IMR-90 (cell line): ENCODE measurements around the gene GABPB1. TPM values are rescaled to one million over a fixed set of nuclear protein-coding genes. Genes with fewer than 3 reads are reported as not detected.

Source experiments
- ATAC-seq: fragments of 200-7000 bp; cut with Tn5 transposase; 2 replicates; pipeline ENCODE4 v1.9.1; 2020; ENCODE audit warnings: low read depth, mild to moderate bottlenecking, moderate library complexity
- BruUV-seq: library from RNA; stranded (reverse); fragments of 400-500 nt; replicated peaks from 2 replicates; lab custom pipeline; 2021; lab: Mats Ljungman, UMichigan
- CTCF ChIA-PET: fragments of 300-600 bp; formaldehyde crosslinking; extraction: SDS; loops from one replicate; lab custom pipeline; 2021; ENCODE audit warnings: antibody characterized with exemption; lab: Yijun Ruan, JAX
- POLR2A ChIA-PET: fragments of 300-600 bp; sonication (Branson Sonifier 250); formaldehyde crosslinking; loops from one replicate; lab custom pipeline; 2022; ENCODE audit warnings: antibody characterized with exemption; ENCODE audit not compliant: unreplicated experiment; lab: Charles Lee
- DNase-seq: peaks from one replicate; pipeline ENCODE4 v3.0.0; 2013
- H2AFZ ChIP-seq: replicated peaks from 2 replicates; pipeline ENCODE3; 2013; ENCODE audit warnings: low read length, mild to moderate bottlenecking; ENCODE audit not compliant: poor library complexity
- H2AK5ac ChIP-seq: 2 replicates; pipeline ENCODE4 v1.6.1; 2013; ENCODE audit warnings: low read depth, low read length, inconsistent platforms
- H2AK9ac ChIP-seq: replicated peaks from 2 replicates; pipeline ENCODE3; 2013; ENCODE audit warnings: mild to moderate bottlenecking, low read depth, low read length, moderate library complexity; ENCODE audit not compliant: poor library complexity
- H2BK120ac ChIP-seq: 2 replicates; pipeline ENCODE4 v1.6.1; 2013; ENCODE audit warnings: low read depth, low read length, inconsistent platforms
- H2BK15ac ChIP-seq: 3 replicates; pipeline ENCODE4 v1.6.1; 2013; ENCODE audit warnings: low read depth, low read length, inconsistent platforms
- H2BK20ac ChIP-seq: 2 replicates; pipeline ENCODE4 v1.6.1; 2013; ENCODE audit warnings: low read depth, mild to moderate bottlenecking, inconsistent platforms, low read length, moderate library complexity
- H2BK5ac ChIP-seq: 2 replicates; pipeline ENCODE4 v1.6.1; 2013; ENCODE audit warnings: mild to moderate bottlenecking, low read depth, low read length, inconsistent platforms; ENCODE audit not compliant: poor library complexity, severe bottlenecking
- H3K14ac ChIP-seq: replicated peaks from 2 replicates; pipeline ENCODE4 v1.6.1; 2013; ENCODE audit warnings: low read depth, low read length, inconsistent platforms
- H3K18ac ChIP-seq: 2 replicates; pipeline ENCODE4 v1.6.1; 2013; ENCODE audit warnings: low read depth, low read length, control low read depth
- H3K23ac ChIP-seq: 2 replicates; pipeline ENCODE4 v1.6.1; 2013; ENCODE audit warnings: low read depth, low read length, inconsistent platforms
- H3K27ac ChIP-seq: 2 replicates; pipeline ENCODE4 v1.5.1; 2013; ENCODE audit warnings: mild to moderate bottlenecking, control low read depth, low read length; ENCODE audit not compliant: insufficient read depth
- H3K27me3 ChIP-seq: 2 replicates; pipeline ENCODE4 v1.6.1; 2013; ENCODE audit warnings: low read length; ENCODE audit not compliant: control insufficient read depth, insufficient read depth
- H3K36me3 ChIP-seq: 2 replicates; pipeline ENCODE4 v1.6.1; 2013; ENCODE audit warnings: low read length, mixed read lengths; ENCODE audit not compliant: control insufficient read depth, insufficient read depth
- H3K4ac ChIP-seq: 2 replicates; pipeline ENCODE4 v1.6.1; 2013; ENCODE audit warnings: low read depth, low read length, inconsistent platforms
- H3K4me1 ChIP-seq: 2 replicates; pipeline ENCODE4 v1.6.1; 2013; ENCODE audit warnings: low read length, mixed read lengths; ENCODE audit not compliant: control insufficient read depth, insufficient read depth
- H3K4me2 ChIP-seq: 2 replicates; pipeline ENCODE4 v1.6.1; 2013; ENCODE audit warnings: low read depth, mild to moderate bottlenecking, control low read depth, low read length, moderate library complexity
- H3K4me3 ChIP-seq: 2 replicates; pipeline ENCODE4 v1.5.1; 2013; ENCODE audit warnings: low read depth, mild to moderate bottlenecking, control low read depth, low read length, moderate library complexity; ENCODE audit not compliant: insufficient read depth
- H3K56ac ChIP-seq: 2 replicates; pipeline ENCODE4 v1.6.1; 2013; ENCODE audit warnings: low read length, inconsistent platforms; ENCODE audit not compliant: insufficient read depth; ENCODE audit errors: extremely low read depth
- H3K79me1 ChIP-seq, 2 experiments: 2 replicates each; pipeline ENCODE4 v1.6.1; 2013; ENCODE audit warnings: low read length in 2 of 2, inconsistent platforms in 1 of 2, low read depth in 1 of 2
- H3K9ac ChIP-seq: 2 replicates; pipeline ENCODE4 v1.6.1; 2013; ENCODE audit warnings: low read depth, low read length, control low read depth
- H3K9me1 ChIP-seq: 2 replicates; pipeline ENCODE4 v1.6.1; 2013; ENCODE audit warnings: low read length, inconsistent platforms; ENCODE audit not compliant: insufficient read depth
- H3K9me3 ChIP-seq: 2 replicates; pipeline ENCODE4 v1.6.1; 2013; ENCODE audit warnings: low read length; ENCODE audit not compliant: control insufficient read depth, insufficient read depth
- H4K20me1 ChIP-seq: 2 replicates; pipeline ENCODE4 v1.6.1; 2013; ENCODE audit warnings: low read length, inconsistent platforms; ENCODE audit not compliant: insufficient read depth
- H4K5ac ChIP-seq: 2 replicates; pipeline ENCODE4 v1.6.1; 2013; ENCODE audit warnings: mild to moderate bottlenecking, low read depth, low read length, control low read depth
- H4K8ac ChIP-seq, 2 experiments: 2 replicates each; pipeline ENCODE4 v1.6.1; 2013; ENCODE audit warnings: low read depth in 2 of 2, low read length in 2 of 2, control low read depth in 1 of 2, inconsistent platforms in 1 of 2
- H4K91ac ChIP-seq: 2 replicates; pipeline ENCODE4 v1.6.1; 2013; ENCODE audit warnings: low read depth, low read length, inconsistent platforms; ENCODE audit not compliant: insufficient read depth
- POLR2A ChIP-seq: IDR thresholded peaks from 2 replicates; pipeline ENCODE4 v1.6.1; 2012; ENCODE audit warnings: mild to moderate bottlenecking, low read depth, low read length
- RFX5 ChIP-seq: IDR thresholded peaks from 2 replicates; pipeline ENCODE4 v1.8.0; 2012; ENCODE audit warnings: low read depth, mild to moderate bottlenecking, low read length, moderate library complexity
- dilution Hi-C: fragments of 300-500 bp; cut with HindIII; formaldehyde crosslinking; loops from one replicate; pipeline ENCODE4 v1.14.3; 2018; ENCODE audit warnings: low sequenced_read_pairs; ENCODE audit not compliant: unreplicated experiment
- in situ Hi-C: fragments of 300-500 bp; cut with MboI; formaldehyde crosslinking; loops from 3 replicates; pipeline ENCODE4 v1.14.3; 2019; ENCODE audit warnings: low sequenced_read_pairs, inconsistent platforms, mixed read lengths
- intact Hi-C: fragments of 100-400 bp; cut with micrococcal nuclease; formaldehyde crosslinking; loops from 2 replicates; pipeline ENCODE4 v1.10.0; 2022
- polyA plus RNA-seq, 3 experiments: library from polyadenylated mRNA; depleted of rRNA; stranded (reverse); fragments of >200 nt; gene quantifications; 2 replicates each; pipeline ENCODE4 v1.2.3, GENCODE V29; 2012; ENCODE audit warnings: low replicate concordance in 1 of 3
- total RNA-seq: library from RNA; depleted of rRNA; stranded (reverse); fragments of >200 nt; gene quantifications from 2 replicates; pipeline ENCODE4 v1.2.3, GENCODE V29; 2012

GABPB1 gene
- total and polyA plus RNA-seq, 2 of the 4 experiments (the other 2 are of a cell fraction): 26.3 to 89.3 TPM

DNA sequence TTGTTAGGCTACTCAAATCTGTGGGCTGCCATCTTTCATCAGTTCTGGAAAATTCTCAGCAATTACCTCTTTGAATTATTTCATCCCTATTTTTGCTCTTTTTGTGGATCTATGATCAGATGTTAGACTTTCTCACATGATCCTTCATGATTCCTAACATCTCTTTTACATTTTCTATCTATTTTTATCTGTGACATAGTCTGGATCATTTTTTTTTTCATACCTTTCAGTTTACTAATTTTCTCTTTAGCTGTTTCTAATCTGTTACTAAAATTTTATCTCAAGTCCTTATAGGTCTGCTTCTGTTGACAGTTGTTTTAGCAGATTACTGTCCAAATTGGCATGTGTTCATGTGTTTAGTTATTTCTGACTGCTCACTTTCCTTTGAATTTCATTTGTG lies 47.2 kb downstream of the GABPB1 start:
- Histone ChIP-seq H3K27ac (no peak overlapping the region), H2AFZ (no peak overlapping the region), H2BK20ac (no peak overlapping the region), H3K14ac (no peak overlapping the region), H3K27me3 (no peaks in the 10 kb centered on the region), H3K56ac (no peak overlapping the region), H3K4ac (no peak overlapping the region), H3K9me1 (peaks cover 3% of the 10 kb centered on the region; the same call in 1 of the 2 replicates), H2BK120ac (no peak overlapping the region), H3K18ac (no peak overlapping the region), H3K79me1 (peaks cover 6 to 16% of the 10 kb centered on the region in 2 experiments; a peak in 3 of 4 replicates), H3K36me3 (peaks cover 8% of the 10 kb centered on the region), H4K8ac (no peak overlapping the region), H3K9me3 (peaks cover 4% of the 10 kb centered on the region; the same call in 1 of the 2 replicates), H2BK15ac (no peak overlapping the region), H4K5ac (no peak overlapping the region), H4K91ac (no peak overlapping the region), H2AK5ac (no peak overlapping the region), H3K23ac (no peak overlapping the region), H4K20me1 (no peaks in the 10 kb centered on the region), H3K4me3 (no peak overlapping the region), H3K4me2 (no peak overlapping the region), H3K4me1 (no peaks in the 10 kb centered on the region), H2AK9ac (no peak overlapping the region), H2BK5ac (no peak overlapping the region), H3K9ac (no peak overlapping the region)
- no peak for TF ChIP-seq POLR2A
- no peak for TF ChIP-seq RFX5
- ATAC-seq: no peak
- intact Hi-C loops (no loop called here), in situ Hi-C loops (loop anchor here (5.0 to 25.0 kb wide), 3 partner anchors 160 to 1070 kb away; partner anchors contain the start of gene FGF7), dilution Hi-C loops (no loop called here)
- ChIA-PET CTCF (interaction anchor here (0.7 kb wide), 1 partner anchor 955 kb away, joined by 3 read pairs; no protein-coding TSS in a partner anchor), POLR2A (no interaction called here)
- BruUV-seq: no TSS peak
- no peak for DNase-seq
